Stimulated activated CD4-positive, alpha-beta T cell treated with anti-CD3 and anti-CD28 coated beads, Interleukin-4, amount 100 ng/mL, for 4 hours (primary cell): Measurements from ENCODE around the gene TXNDC15.
A peak's percentile ranks its signal among the peaks of the same experiment; 100 is the strongest.
"Not testable (repeated sequence)": the region's sequence is repeated elsewhere in the genome, so short reads cannot be mapped to it uniquely, and the experiment has no call there.

ENCODE experiments used
- DNase-seq, 2 experiments: peaks; one replicate each; pipeline ENCODE4 v3.0.0-alpha.2; 2020

TXNDC15 gene

DNA sequence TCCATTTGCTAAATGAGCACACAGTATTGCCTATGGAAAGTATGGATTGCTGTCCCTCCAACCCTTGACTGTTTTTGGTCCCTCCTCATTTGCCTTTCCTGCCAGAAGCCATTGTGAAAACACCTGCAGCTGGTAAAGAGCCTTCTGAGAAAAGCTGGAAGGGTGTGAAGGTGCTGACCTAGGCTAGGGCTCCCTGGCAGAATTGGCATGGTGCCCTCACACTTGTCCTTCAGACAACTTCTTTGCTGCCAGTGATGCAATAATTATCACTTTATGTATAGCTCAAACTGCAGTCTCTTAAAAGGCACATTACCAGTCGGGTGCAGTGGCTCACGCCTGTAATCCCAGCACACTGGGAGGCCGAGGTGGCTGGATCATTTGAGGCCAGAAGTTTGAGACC lies 4.2 kb downstream of the TXNDC15 start:
- no peak for DNase-seq

DNA sequence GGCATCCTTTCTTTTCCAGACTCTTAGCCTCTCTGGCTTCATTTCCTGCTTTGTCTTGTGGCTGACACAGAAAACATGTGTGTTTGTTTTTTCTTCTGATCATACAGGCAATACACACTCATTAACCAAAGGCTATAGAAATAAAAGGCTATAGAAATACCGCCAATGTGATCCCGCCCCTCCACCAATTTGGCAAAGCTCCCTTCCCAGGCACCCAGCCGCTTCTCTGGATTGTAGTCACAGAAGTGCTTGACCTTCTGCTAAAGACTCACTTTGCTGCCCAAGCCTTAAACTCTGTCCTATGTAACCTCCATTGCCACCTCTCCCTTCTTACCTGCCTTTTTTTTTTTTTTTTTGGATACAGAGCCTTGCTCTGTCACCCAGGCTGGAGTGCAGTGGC lies 5.3 kb downstream of the TXNDC15 start:
- no peak for DNase-seq

DNA sequence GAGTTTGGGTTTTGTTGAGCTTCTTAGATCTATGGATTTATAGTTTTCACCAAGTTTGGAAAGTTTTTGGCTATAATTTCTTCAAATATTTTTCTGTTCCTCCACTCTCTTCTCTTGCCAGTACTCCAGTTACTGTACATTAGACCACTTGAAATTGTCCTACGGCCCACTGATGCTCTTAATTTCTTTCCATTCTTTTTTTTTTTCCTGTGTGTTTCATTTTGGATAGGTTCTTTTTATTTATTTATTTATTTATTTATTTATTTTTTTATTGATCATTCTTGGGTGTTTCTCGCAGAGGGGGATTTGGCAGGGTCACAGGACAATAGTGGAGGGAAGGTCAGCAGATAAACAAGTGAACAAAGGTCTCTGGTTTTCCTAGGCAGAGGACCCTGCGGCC lies 6.8 kb downstream of the TXNDC15 start:
- DNase-seq: not testable (repeated sequence)

DNA sequence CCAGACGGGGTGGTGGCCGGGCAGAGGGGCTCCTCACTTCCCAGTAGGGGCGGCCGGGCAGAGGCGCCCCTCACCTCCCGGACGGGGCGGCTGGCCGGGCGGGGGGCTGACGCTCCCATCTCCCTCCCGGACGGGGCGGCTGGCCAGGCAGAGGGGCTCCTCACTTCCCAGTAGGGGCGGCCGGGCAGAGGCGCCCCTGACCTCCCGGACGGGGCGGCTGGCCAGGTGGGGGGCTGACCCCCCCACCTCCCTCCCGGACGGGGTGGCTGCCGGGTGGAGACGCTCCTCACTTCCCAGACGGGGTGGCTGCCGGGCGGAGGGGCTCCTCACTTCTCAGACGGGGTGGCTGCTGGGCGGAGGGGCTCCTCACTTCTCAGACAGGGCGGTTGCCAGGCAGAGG lies 7.5 kb downstream of the TXNDC15 start:
- DNase-seq: not testable (repeated sequence)

DNA sequence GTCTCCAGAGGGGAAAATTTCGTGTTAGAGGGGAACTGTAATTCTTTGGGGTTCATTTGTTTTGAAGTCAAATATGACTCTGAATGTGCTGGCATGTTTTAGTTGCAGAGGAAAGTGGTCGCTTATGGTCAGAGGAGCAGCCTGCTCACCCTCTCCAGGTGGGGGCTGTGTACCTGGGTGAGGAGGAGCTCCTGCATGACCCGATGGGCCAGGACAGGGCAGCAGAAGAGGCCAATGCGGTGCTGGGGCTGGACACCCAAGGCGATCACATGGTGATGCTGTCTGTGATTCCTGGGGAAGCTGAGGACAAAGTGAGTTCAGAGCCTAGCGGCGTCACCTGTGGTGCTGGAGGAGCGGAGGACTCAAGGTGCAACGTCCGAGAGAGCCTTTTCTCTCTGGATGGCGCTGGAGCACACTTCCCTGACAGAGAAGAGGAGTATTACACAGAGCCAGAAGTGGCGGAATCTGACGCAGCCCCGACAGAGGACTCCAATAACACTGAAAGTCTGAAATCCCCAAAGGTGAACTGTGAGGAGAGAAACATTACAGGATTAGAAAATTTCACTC lies 13.5 kb downstream of the TXNDC15 start:
- no peak for DNase-seq

DNA sequence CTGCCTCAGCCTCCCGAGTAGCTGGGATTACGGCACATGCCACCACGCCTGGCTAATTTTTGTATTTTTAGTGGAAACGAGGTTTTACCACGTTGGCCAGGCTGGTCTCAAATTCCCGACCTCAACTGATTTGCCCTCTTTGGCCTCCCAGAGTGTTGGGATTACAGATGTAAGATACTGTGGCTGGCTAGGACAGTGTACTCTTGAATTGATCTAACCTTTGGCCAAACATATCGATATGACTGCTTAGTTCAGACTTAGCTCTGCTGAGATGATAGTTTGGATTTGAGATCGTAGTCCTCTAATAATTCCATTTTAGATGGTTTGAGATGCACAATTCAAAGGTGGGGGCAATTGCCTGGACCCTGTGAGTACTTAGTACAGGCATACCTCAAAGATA lies 15.2 kb downstream of the TXNDC15 start:
- DNase-seq: no peak

DNA sequence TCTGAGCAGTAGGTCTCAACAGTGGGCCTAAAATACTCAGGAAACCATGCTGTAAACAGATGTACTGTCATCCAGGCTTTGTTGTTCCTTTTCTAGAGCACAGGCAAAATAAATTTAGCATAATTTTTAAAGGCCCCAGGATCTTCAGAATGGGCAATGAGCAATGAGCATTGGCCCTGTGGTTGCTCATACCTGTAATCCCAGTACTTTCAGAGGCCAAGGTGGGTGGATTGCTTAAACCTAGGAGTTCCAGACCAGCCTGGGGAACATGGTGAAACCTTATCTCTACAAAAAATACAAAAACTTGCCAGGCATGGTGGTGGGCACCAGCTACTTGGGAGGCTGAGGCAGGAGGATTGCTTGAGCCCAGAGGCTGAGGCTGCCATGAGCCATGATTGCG lies 17.3 kb downstream of the TXNDC15 start:
- DNase-seq: no peak

DNA sequence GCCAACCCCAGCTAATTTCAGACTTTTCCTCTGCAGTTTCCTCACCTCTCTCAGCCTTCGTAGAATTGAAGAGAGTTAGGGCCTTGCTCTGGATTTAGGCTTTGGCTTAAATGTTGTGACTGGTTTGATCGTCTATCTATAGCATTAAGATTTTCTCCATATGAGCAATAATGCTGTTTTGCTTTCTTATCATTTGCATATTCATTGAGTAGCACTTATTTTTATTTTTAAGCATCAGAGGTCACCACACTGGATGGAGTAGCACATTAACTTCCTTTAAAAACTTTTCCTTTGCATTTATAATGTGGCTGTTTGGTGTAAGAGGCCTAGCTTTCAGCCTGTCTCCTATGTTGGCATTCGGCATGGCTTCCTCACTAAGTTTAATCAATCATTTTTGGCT lies 18.1 kb downstream of the TXNDC15 start:
- DNase-seq: no peak

DNA sequence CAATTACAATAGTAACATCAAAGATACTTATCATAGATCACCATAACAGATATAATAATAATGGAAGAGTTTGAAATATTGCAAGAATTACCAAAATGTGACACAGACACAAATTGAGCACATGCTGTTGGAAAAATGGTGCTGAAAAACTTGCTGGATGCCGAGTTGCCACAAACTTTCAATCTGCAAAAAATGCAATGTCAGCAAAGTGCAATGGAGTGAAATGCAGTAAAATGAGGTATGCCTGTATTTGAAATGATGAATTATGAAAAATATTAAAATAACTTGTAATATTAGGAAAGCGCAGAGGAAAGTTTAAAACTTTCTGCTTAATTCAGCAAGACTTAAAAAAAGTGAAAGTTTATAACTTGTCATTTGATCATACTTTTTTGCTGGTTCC lies 18.8 kb downstream of the TXNDC15 start:
- no peak for DNase-seq

DNA sequence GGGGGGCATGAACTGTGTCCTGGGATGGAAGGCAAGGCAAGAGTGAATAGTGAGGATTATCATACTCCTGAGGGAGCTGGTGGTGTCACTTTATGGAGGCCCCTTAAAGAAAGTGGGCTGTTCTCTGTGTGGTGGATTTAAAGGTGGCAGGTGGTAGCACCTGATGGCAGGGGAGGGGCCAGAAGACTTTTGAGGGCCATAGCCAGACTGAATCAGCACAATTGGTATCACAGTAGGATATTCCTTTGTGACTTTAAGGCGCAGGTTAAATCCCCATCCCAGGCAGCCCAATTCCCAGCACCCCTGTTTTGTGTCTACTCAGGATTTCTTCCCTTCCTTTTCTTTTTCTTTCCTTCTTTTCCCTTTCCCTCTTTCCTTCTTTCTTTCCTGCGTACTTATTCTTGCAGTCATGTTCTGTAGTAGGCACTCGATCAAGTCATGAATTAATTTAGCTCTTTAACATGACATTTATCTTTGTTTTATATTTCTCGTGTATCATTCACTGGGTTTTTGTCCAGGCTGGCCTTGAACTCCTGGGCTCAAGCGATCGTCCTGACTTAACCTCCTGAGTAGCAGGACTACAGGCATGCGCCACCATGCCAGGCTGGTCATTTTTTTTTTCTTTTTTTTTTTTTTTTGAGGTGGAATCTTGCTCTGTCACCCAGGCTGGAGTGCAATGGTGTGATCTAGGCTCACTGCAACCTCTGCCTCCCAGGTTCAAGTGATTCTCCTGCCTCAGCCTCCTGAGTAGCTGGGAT lies 19.8 kb downstream of the TXNDC15 start:
- no peak for DNase-seq

DNA sequence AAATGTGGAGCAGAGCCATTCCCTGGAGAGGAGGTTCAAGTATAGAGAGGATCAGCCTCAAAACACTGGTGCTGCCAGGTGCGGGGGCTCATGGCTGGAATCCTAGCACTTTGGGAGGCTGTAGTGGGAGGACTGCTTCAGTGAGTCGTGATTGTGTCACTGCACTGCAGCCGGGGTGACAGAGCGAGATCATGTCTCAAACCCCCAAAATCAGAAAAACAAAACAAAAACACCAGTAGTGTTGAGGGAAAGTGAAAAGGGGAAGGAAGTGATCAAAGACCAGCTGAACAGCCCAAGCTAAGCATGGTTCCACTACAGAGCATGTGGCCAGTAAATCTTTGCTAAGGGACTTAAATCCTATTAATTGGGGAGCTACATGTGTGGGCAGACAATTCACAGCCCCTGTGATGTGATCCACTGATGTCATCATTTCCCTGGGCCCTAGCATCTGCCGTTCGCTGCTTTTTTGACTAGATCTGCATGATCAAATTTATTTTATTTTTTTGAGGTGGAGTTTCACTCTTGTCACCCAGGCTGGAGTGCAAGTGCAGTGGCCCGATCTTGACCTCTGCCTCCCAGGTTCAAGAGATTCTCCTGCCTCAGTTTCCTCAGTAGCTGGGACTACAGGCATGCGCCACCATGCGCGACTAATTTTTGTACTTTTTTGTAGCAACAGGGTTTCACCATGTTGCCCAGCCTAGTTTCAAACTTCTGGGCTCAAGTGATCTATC lies 28.1 kb downstream of the TXNDC15 start:
- DNase-seq: no peak

DNA sequence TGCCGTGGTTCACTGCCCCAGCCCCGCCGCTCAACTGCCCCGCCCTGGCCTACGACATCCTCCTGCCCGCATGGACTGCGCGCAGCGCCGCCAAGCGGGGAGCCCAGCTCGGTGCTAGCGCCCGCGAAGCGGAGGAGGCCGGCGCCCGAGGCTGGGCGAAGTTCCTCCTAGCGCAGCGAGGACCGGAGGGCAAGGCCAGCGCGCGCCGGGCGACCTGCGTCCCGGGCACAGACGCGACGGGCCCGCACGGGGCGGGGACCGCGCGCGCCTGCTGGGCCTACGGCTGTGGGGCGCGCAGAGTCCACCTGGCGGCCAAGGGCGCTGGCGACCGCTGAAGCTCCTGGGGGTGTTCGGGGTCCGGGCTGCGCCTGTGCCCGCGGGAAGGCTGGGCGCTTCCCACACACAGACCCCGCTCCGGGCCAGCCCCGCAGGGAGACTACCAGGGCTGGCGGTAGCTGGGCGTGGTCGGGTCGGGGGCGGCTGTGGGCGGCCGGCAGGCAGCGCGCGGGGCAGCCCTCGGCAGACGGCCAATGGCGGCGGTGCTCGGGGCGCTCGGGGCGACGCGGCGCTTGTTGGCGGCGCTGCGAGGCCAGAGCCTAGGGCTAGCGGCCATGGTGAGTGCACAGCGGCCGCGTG lies 30.6 kb downstream of the TXNDC15 start, which contains the start of gene PCBD2:
TSS of gene PCBD2 (plus strand) at position 522 of the 636 bp plus-strand sequence. CDS start at position 531, 9 bp downstream.
- DNase-seq: peak; percentile 89 to 91

DNA sequence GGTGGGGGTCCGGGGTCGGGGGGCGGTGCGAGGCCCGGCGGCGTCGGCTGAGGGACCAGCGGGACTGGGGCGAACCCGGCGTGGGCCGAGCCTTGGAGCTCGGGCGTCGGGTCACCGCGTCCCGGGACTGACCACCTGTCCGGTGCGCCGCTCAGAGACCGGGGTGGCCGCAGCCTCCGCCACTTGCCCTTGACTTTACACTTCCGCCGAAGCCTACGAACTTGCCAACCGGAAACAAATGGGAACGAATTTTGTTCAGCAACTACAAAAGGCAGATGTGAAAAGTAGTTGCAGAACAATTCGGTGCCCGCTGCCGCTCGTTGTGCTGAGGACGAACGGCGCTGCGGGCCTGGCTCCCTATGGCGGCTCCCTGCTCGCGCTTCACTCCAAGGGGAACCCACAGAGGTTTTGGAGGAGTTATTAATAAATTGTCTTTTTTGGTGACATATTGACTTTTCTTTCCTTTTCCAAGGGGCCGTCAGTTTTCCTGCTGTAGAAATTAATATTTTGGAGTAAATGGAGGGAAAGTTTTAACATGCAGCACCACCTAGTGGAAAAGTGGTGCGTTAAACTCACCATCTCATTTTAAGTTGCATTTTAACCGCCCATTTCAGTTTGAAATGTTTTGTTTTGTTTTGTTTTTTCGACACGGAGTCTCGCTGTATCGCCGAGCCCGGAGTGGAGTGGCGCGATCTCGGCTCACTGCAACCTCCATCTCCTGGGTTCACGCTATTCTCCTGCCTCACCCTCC lies 31.2 kb downstream of the TXNDC15 start:
- DNase-seq: peak; percentile 49

DNA sequence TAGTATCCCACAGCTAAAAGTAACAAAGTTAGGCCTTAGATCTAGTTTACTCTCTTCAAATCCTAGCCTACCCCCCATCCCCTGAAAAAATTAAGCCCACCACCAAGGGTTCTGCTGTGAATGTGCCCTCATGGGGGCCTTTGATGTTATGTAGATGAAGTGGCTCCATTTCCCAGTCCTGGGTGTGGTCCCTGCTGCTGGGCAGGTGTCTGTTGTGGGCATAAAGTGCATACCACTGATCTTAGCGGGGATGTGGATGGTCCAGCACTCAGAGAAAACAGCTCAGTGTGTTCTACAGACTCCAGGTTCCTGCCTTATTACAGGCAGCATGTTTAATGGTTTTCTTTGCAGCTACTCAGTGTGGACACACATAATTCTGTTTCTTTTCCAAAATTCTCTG lies 32.6 kb downstream of the TXNDC15 start:
- DNase-seq: no peak

DNA sequence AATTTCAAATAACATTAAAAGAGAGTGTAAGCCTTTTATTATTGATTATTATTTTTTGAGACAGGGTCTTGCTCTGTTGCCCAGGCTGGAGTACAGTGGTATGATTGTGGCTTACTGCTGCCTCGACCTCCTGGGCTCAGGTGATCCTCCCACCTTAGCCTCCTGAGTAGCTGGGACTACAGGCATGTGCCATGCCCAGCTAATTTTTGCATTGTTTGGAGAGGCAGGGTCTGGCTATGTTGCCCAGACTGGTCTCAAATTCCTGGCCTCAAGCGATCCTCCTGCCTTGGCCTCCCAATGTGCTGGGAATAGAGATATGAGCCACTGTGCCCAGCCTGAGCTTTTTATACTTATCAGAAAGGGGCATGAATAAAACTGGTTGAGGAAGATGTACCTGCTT lies 36.6 kb downstream of the TXNDC15 start:
- DNase-seq: not testable (repeated sequence)

DNA sequence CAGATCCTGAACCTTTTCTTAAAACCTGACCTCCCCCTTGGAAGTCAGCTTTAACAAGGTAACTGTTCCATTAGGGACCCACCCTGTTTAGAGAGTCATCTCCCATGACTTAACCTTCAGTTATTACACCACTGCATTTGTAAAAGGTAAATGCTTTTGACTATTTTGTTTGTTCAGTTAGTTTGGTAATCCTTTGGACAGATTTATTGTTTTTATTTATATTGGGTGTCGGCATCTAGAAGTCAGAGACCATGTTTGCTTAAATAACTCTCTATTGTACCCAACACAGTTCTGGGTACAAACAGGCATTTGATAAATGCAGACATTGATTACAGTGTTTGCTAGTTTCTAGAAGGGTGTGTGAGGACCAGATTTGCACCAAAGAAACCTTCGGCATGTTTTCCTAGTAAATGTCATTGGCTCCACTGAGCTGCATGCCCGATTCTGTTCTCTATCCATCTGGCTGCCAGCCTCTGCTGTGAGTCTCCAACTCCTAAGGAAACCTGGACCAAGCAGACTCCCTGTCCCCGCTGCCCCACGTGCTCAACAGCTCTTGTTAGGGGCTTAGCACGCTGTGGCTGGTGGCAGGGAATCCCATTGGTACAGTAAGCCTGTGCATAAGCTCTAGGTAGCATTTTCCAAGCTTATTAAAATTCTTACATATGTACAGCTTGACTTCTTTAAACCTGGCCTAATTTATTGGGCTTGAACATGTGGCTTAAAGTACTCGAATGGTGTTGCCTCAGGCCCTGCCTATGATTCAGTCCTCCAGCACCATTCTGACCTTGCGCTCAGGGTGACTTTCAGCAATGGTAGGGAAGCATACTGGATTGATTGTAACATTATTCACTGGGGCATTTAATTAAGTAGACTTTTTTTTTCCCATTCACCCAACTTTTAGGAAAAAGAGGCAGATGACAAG lies 37.4 kb downstream of the TXNDC15 start:
- no peak for DNase-seq

DNA sequence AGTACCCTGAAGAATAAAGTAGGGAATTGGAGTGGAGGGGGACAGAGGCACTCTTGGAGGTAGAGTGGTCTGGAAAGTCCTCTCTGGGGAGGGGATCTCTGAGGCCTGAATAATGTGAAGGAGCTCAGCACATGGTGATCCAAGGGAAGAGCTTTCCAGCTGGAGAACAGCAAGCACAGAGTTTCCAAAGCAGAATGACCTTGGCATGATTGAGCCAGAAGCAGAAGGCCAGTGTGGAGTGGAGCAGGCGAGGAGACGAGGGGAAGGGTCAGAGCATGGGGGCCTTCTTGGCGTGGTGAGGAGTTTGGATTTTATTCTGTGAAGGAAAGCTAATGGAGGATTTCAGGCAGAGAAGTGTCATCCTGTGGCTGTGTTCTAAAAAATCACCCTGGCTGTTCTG lies 39.1 kb downstream of the TXNDC15 start:
- no peak for DNase-seq

DNA sequence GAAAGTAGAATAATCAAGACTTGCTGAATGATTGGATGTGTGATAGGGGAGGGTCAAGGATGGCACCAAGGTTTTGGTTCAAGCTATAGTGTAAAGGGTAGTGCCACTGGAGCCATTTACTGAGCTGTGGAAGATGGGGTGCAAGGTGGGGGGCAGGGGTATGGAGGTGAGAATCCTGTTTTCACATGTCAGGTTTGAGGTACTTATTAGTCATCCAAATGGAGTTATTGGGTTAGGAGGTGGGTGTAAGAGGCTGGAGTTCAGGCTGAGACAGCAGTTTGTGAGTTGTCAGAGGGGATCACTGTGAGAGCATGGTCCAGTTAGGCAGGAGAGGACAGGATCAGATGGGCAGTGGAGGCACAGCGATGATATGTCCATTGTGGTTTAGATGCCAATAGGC lies 39.6 kb downstream of the TXNDC15 start:
- no peak for DNase-seq

DNA sequence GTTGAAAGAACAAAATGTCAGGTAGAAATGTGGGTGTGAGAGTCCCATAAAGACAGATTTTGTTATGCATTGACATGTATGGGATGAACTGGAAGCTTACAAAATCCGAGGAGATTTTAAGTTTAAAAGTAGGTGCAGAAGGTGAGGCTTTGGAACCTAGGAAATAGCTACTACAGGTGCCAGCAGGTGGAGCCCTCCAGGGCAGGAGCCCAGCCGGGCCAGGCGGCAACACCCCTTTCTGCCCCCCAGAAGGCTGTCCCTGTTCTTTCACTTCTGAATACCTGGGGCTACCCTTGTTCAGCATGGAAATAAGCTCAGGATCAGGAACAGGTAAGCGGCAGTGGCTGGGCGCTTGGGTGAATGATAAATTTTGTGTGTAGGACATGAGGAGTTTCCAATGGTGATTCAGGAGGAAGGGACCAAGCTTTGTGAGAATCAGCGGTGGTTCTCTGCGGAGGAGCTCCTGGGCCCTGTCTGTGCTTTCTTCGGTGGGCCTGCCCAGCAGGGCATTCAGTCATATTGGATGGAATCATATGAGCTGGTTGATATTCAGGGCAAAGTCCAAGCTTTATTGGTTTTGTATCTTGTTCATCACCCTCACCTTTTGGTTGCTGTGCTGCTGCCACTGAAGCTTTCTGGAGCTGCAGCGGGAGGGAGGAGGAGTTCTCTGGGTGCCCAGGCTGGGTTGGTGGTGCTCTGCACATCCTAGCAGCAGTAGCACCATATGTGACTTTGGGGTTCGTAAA lies 43.1 kb downstream of the TXNDC15 start:
- DNase-seq: no peak

DNA sequence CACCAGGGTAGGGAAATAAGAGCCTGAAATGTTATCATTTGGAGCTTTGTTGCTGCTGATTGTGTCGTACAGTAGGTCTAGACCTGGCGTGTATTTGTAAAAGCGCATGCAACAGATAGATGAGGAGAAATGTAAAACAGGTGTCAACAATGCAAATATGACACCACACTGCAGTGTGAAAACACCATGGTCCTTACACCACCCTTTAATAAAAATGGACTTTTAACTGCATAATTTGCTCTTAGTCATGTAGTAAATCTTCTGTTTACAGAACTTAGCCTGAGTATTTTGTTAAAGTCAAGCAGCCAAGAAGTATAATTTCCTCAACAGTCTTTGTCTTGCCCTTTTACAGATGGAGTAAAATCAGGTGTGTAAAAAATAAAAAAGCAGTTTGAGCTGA lies 44.7 kb downstream of the TXNDC15 start:
- no peak for DNase-seq
